GM18873 (cell line): Measurements from ENCODE around the gene SH3TC2.
"Not testable (repeated sequence)": the region's sequence is repeated elsewhere in the genome, so short reads cannot be mapped to it uniquely, and the experiment has no call there.

Experiments
- ATAC-seq: cut with Tn5 transposase; IDR thresholded peaks from one replicate; pipeline ENCODE4 v1.9.1; 2021; ENCODE audit warnings: mild to moderate bottlenecking, moderate library complexity, moderate number of reproducible peaks; ENCODE audit not compliant: unreplicated experiment, low FRiP score

SH3TC2 gene

DNA sequence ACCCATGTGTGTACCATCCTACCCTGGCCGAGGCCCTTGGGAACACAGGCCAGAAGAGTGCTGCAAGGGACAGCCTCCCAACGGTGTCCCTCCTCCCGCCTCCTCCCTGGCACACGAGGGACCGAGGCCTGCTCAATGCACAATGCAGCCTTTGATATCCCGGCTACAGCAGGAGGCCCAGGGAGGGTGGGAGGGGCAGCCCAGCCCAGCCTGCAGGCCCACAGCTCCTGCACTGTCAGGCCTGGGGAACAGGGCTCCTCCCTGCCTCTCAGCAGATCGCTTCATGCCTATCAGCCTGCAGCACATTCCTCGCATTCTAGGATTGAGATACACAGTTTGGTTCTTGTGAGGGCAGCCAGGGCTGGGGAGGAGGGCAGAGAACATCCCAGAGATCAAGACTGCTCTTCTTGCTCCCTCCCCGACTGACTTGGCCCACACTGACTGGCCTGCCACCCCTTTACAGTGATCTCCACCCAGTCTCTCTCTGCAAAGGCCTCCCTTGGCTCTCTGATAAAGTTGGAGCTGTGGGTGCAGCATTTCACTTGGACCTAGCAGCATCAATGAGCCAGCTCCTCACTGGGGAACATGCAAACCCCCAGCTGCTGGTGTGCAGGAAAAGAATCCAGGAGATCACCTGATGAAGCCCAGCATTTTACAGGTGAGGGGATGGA, at the start of gene SH3TC2:
Gene SH3TC2, minus strand, starts transcription at position 46 of the 671 bp plus-strand sequence. Its CDS starts 40 bp downstream, at position 6.
- ATAC-seq: no peak

DNA sequence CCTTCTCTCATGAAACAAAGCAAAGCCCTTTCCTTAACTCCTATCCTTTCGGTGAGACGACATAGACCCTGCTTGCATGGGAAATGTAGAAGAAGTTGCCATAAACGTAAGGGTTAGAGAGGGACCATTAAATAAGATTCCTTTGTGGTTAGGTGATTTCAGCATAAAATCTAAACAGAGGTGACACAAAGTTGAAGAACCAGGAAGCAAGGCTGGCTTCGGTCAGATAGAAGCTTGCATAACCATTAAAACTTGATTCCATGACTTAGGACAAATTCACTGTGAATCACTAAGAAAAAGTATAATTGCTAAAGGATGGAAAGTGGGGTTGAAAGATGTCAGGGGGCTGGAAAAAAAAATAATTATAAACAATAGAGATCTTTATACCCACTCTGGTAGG, 47.5 kb upstream of the SH3TC2 start:
- no peak for ATAC-seq

DNA sequence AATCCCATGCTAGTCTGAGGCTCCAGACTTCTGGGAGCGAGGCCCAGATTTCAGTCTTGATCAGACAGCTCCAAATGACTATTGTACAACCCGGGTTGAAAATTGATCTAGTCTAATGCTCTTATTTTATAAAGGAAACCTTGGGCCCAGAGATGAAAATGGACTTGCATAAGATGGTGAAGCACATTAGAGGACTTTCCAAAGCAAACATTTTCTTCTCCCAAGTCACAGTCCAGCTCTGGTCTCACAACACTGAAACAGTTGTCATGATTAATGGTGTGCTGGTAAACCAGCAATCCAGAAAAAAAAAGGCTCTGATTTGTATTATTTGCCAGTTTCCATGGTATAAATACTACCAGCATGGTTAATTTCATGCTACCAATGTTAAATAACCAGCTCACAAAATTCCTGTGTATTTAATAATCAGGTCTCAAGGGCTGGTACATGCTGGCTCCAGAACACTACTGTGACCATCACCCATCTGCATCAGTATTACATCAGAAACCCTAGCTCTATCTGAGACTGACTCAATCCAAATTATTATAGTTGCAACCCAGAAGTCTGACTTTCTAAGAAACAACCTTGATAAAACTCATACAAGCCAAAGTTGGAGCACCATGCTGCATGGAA, 45.9 kb upstream of the SH3TC2 start:
- ATAC-seq: no peak

DNA sequence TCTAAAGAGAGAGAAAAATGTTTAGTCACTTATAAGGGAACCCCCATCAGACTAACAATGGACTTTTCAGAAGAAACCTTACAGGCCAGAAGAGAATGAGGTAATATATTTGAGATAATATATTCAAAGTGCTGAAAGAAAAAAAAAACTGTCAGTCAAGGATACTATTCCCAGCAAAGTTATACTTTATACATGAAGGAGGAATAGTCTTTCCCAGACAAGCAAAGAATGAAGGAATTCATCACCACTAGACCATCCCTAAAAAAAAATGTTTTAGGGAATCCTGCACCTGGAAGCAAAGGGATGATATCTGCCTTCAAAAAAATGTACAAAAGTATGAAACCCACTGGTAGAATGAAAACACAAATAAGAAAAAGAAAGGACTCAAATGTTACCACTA, 37.5 kb upstream of the SH3TC2 start:
- ATAC-seq: no peak

DNA sequence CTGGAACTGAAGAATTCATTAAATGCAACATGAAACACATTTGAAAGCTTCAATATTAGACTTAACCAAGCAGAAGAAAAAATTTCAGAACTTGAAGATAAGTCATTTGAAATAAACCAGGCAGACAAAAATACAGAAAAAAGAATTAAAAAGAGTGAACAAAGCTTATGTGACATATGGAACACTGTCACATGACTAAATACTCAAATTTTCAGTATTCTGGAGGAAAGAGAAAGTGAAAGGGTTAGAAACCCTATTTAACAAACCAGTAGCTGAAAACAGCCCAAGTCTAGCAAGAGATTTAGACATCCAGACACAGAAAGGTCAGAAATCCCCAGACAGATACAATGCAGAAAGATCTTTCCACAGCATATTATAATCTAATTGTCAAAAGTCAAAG, 37.1 kb upstream of the SH3TC2 start:
- ATAC-seq: no peak

DNA sequence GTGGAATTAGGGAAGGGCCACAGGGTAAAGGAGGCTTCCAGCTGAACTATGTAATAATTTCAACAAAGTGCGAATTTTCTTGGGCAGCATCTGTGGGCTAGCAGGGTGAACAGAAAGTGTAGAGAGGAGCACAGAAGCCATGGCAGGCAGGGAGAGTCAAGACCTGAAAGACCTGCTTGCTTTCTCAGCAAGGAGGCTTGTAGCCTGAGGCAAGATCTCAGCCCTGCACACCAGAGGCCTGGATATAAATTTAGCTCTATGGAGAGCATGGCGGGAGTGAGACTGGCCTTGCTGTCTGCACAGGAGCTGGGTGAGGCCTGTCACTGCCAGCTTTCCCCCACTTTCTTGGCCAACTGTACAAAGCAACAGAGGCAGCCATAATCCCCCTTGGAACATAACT, 32.1 kb upstream of the SH3TC2 start:
- ATAC-seq: no peak

DNA sequence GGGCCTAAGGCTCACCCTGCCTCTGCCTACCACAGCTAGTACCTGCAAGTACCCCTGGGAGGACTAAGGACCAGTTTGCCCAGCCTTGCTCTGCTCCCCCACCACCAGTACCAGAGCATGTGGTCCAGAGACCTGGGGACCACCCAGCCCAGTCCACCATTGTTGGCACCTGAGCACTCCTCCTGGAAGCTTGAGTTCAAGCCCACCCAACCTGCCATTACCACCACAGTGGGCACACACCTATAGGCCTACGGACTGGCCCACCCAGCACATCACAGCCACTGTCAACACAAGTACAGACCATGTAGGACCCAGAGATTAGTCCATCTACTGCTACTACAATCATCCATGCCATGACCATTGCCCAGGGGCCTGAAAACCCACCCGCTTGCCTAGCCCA, 30.8 kb upstream of the SH3TC2 start:
- no peak for ATAC-seq

DNA sequence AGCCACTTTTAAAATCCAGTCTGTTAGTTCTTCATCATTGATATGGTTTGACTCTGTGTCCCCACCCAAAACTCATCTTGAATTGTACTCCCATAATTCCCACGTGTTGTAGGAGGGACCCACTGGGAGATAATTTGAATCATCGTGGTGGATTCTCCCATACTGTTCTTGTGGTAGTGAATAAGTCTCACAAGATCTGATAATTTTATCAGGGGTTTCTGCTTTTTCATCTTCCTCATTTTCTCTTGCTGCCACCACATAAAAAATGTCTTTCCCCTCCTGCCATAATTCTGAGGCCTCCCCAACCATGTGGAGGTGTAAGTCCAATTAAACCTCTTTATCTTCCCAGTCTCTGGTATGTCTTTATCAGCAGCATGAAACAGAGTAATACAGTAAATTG, 26.9 kb upstream of the SH3TC2 start:
- ATAC-seq: no peak

DNA sequence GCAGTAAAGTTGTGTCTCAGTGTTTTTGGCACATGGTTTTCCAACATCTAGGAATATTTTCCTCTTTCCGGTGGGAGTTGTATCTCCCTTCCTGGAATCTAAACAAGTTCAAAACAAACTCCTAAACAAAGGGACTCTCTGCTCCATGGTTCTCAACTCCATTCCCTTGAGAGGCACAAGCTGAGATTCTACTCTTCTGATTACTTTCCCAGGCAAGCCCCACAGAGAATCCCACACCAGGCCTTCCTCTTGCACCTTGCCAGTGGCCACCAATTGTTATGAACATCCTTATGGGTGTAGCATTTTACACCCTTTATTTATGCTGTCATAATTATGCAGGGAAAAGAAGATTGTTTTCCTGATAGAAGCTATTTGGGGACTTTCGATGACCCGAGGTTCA, 25.8 kb upstream of the SH3TC2 start:
- no peak for ATAC-seq

DNA sequence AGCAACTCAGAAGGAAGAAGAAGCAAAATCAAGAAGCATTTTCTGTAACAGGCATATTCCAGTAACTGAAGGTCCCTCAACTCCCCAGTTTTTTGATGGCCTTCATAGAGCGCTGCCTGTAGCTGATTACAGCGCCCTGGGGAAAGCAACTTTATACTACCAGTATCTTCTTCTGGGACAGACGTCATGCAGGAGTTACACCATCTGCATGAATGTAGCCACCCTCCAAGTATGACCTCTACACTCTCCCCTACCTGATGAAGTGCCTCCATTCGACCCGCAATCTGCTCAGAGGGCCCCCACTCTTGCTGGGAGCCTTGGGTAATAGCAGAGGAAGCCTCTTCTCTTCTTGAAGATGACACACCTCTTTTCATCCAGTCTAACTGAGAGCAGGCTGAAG, 21.0 kb upstream of the SH3TC2 start:
- ATAC-seq: no peak

DNA sequence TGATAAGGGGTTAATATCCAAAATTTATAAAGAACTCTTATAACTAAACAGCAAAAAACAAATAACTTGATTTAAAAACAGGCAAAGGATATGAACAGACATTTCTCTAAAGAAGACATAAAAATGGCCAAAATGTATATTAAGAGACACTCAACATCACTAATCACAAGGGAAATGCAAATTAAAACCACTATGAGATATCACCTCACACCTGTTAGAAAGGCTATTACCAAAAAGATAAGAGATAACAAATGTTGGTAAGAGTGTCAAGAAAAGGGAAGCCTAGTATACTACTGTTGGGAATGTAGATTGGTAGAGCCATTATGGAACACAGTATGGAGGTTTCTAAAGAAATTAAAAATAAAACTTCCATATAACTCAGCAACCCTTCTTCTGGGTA, 19.4 kb upstream of the SH3TC2 start:
- ATAC-seq: no peak

DNA sequence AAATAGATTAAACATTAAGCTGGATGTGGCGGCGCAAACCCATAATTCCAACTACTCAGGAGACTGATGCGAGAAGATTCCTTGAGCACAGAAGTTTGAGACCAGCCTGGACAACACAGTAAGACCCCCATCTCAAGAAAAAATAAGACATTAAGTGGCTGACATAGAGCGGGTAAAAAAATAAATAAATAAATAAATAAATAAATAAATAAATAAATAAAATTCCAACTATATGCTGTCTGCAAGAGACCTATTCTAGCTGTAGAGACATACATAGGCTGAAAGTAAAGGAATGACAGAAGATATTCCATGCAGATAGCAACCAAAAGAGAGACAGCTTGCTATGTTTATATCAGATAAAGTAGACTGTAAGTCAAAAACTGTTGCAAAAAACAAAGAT, 17.4 kb upstream of the SH3TC2 start:
- ATAC-seq: no peak

DNA sequence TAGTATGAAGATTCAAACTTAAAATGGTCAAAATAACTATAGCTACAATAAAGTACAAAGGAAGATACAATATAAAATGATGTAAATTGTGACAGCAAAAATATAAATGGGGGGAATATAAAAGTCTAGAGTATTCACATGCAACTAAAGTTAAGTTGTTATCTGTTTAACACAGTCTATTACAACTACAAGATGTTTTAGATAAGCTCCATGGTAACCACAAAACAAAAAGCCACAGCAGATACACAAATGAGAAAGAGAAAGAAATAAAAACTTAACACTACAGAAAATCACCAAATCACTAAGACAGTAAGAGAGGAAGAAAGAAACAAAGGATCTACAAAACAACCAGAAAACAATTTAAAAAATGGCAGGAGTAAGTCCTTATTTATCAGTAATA, 17.0 kb upstream of the SH3TC2 start:
- no peak for ATAC-seq

DNA sequence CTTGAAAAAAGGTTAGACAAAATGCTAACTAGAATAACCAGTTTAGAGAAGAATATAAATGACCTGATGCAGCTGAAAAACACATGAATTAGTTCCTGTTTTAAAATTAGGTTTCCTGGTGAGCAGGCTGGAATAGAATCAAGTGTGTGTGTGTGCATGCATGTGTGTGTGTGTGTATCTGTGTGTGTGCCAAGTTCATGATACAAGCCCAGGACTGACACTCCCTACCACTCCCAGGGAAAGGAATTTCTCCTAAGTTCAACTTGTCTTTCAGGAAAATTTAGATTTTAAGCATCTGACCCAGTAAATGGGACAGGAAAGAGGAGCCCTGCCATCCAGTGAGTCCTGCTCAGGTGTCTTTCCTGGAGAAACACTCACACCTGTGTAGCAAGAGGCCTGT, 11.2 kb upstream of the SH3TC2 start:
- ATAC-seq: not testable (repeated sequence)

DNA sequence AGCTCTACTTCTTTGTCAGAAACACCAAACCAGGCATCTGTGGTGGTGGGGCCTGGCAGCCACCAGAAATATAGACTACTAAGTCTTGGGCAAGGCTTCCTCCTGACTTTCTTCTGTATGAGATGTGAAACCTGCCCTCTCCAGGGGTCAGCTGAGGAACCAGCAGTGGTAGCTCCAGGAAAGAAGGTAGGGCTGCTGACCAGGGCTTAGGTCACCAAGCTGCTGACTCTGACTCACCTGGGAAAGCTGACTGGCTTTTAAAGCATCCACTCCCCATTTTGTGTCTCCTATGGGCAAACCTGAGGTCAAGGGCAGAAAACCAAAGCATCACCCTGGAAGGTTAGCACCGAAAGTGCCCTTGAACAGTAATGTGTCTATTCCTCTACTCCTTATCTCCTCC, 10.4 kb upstream of the SH3TC2 start:
- no peak for ATAC-seq

DNA sequence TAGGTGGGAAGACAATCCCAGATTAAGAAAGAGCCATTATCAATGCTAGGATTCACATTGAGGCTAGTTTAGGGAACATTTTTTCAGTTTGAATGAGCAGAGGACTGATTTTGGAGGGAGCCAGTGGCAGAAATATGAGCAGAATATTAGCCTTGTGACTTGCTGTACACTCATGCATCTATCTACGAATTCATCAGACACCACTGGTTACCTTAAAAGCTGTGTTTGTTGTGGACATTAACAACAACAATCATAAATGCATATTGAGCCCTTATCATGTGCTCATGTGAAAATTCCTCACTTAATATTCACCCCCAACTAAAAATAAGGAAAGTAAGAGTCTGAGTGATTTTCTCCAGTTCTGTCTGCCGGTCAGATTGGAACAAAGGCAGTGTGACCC, 9.9 kb upstream of the SH3TC2 start:
- ATAC-seq: no peak

DNA sequence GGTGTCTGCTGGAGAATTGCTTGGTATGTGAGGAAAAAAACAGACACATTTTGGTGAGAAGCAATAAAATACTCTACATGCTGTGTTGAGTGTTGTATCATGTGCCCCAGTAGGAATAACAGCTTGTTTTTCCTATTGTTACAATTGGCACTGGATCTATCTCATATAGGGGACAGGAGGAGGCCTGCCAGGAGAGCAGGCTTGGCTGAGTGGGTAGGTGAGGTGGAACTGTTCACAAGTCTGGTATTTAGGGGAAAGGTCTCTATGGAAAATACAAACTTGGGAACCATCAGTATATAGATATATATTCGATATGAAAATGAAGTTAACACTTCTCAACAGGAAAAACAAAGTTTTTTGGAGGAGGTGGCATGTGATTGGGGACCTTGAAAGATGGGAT, 9.5 kb upstream of the SH3TC2 start:
- ATAC-seq: no peak

DNA sequence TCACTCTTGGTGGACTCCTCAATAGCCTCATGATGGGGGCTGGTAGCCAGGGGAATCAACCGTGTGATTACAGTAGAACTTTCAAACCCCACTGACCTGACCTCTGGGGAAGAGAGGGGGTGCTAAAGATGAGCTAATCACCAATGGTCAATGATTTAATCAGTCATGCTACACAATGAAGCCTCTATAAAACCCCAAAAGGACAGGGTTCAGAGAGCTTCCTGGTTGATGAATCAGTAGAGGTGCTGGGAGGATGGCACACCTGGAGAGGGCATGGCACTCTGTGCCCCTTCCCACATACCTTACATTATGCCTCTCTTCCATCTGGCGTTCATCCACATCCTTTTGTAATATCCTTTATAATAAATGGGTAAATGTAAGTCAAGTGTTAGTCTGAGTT, 8.9 kb upstream of the SH3TC2 start:
- no peak for ATAC-seq

DNA sequence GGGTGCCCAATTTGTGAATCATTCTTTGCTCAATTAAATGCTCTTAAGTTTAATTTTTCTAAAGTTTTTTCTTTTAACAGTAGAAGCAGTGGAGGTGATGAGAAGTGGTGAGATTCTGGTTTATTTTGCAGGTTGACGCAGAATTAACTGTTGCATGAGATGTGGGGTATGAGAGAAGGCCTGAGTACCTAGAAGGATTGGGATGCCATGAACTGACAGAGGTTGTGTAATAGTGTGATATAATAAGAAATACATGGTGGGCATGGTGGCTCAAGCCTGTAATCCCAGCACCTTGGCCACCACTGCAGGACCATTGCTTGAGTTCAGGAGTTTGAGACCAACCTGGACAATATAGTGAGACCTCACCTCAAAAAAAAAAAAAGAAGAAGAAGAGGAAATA, 8.4 kb upstream of the SH3TC2 start:
- ATAC-seq: no peak

DNA sequence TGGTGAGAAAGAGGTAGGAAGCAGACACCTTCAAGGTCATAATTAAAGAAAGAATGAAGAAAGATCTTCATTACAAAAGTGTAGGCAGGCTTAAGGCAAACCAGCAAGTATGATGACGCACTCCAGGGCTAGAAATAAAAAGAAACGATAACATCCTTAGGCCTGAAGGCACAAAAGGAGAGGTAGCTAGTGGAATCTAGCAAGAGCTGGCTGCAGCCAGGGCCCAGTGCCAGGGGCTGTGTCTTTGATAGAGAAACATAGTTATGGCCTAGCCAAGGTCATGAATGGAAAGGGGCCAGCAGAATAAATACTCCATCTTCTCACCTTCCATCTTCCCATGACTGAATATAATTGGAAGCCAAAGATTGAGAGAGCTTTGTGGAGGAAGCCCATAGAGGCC, 6.8 kb upstream of the SH3TC2 start:
- ATAC-seq: no peak

DNA sequence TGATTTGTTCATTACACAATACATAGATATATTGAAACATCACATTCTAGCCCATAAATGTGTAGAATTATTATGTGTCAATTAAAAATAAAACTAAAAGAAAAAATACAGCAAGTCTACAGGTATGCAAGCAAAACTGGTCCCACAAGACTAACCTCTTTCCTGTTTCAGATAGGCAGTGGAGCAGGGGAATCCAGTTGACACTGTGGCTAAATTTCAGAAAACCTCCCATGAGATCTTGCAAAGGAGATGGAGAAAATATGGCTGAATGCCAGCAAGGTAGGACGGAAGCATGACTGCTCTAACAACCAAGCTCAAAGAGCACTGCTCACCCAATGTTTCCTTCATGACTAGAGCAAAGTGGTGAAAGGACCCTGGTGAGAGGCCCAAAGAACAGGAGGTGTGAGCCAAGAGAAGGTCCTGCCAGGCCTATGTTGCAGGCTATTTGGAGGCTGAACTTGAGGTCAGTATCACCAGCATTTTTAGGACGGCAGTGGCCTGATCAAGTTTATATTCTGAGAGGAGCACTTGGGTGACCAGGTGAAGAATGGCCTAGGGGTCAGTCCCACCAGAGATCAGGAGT, 1.1 kb upstream of the SH3TC2 start:
- no peak for ATAC-seq

DNA sequence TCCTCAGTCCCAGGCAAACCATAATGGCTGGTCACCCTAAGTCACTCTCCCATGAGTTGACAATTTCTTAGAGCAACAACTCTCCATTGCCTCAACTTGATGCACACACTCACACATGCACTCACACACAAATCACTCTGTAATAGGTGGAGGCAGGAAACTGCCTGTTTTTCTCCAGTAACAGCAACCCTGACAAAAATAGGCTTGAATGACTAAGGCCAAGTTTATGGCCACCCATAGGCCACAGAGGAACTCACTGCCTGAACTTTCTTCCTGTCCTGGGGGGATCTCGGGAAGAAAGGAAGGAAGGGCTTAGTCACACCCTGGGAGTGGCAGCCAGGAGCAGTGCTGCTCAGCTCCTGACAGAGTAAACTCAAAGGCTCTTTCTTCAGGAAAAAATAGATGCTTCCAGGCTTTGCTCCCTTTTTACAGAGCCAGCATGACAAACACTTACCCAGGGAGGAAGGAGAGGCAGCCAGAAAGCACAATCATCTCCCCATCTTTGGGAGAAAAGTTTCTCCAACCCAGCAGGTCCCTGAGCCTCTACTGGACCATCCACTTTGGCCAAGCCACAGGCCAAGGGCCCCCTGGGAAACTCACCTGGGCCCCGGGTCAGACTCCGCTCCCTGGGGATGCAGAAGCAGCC, 368 bp downstream of the SH3TC2 start:
- no peak for ATAC-seq
